GM23338 (cell line): ENCODE results near the gene METRNL. TPM values are rescaled to one million over a fixed set of nuclear protein-coding genes. Genes with fewer than 3 reads are reported as not detected.

Experiments used
- ATAC-seq: fragments of 200-7000 bp; cut with Tn5 transposase; 3 replicates; pipeline ENCODE4 v1.9.1; 2020
- DNase-seq: peaks from one replicate; pipeline ENCODE4 v3.0.0-alpha.2; 2015; ENCODE audit warnings: low spot score
- H2AFZ ChIP-seq: fragments of 200-600 bp; sonication (generic); 2 replicates; pipeline ENCODE4 v1.8.0; 2016; ENCODE audit warnings: antibody characterized with exemption, mild to moderate bottlenecking, moderate library complexity
- H3F3A ChIP-seq: fragments of 200-600 bp; sonication (generic); replicated peaks from 2 replicates; pipeline ENCODE4 v1.8.0; 2017; ENCODE audit warnings: antibody characterized with exemption, mixed run types, low read depth
- H3K27ac ChIP-seq: fragments of 200-600 bp; sonication (generic); 2 replicates; pipeline ENCODE4 v1.6.1; 2016; ENCODE audit warnings: low read depth
- H3K27me3 ChIP-seq: fragments of 200-600 bp; sonication (generic); 2 replicates; pipeline ENCODE4 v1.8.0; 2016; ENCODE audit warnings: mild to moderate bottlenecking, mixed run types, moderate library complexity; ENCODE audit not compliant: insufficient read depth
- H3K36me3 ChIP-seq: fragments of 200-600 bp; sonication (generic); 2 replicates; pipeline ENCODE4 v1.8.0; 2016; ENCODE audit warnings: mild to moderate bottlenecking; ENCODE audit not compliant: insufficient read depth
- H3K4me1 ChIP-seq: fragments of 200-600 bp; sonication (generic); 2 replicates; pipeline ENCODE4 v1.8.0; 2016; ENCODE audit warnings: mild to moderate bottlenecking, moderate library complexity; ENCODE audit not compliant: insufficient read depth
- H3K4me2 ChIP-seq: fragments of 200-600 bp; sonication (generic); 2 replicates; pipeline ENCODE4 v1.7.1; 2017; ENCODE audit warnings: mixed run types
- H3K4me3 ChIP-seq: fragments of 200-600 bp; sonication (generic); 2 replicates; pipeline ENCODE4 v1.6.1; 2016; ENCODE audit warnings: mixed run types
- H3K79me2 ChIP-seq: fragments of 200-600 bp; sonication (generic); replicated peaks from 2 replicates; pipeline ENCODE4 v1.8.0; 2017; ENCODE audit warnings: mild to moderate bottlenecking; ENCODE audit not compliant: insufficient read depth
- H3K9me2 ChIP-seq: fragments of 200-600 bp; sonication (generic); 2 replicates; pipeline ENCODE4 v1.8.0; 2017; ENCODE audit not compliant: insufficient read depth
- H4K20me1 ChIP-seq: fragments of 200-600 bp; sonication (generic); replicated peaks from 2 replicates; pipeline ENCODE4 v1.8.0; 2017; ENCODE audit warnings: mild to moderate bottlenecking; ENCODE audit not compliant: insufficient read depth
- H3K27ac Mint-ChIP-seq: 2 replicates; pipeline ENCODE4 v1.8.0; 2020; ENCODE audit warnings: inconsistent platforms, mild to moderate bottlenecking, moderate library complexity, mixed read lengths
- H3K27me3 Mint-ChIP-seq: 3 replicates; pipeline ENCODE4 v1.8.0; 2022; ENCODE audit warnings: low read depth, mild to moderate bottlenecking, moderate library complexity, mixed read lengths, inconsistent platforms; ENCODE audit not compliant: insufficient read depth, poor library complexity
- H3K36me3 Mint-ChIP-seq: 3 replicates; pipeline ENCODE4 v1.8.0; 2021; ENCODE audit warnings: low read depth, mild to moderate bottlenecking, inconsistent platforms, moderate library complexity, mixed read lengths
- H3K4me1 Mint-ChIP-seq: 3 replicates; pipeline ENCODE4 v1.8.0; 2020; ENCODE audit warnings: mild to moderate bottlenecking, inconsistent platforms, mixed read lengths
- H3K4me3 Mint-ChIP-seq: 3 replicates; pipeline ENCODE4 v1.8.0; 2021; ENCODE audit warnings: moderate library complexity, mild to moderate bottlenecking, inconsistent platforms, mixed read lengths
- H3K9me3 Mint-ChIP-seq: 3 replicates; pipeline ENCODE4 v1.8.0; 2020; ENCODE audit warnings: moderate library complexity, mild to moderate bottlenecking, inconsistent platforms, mixed read lengths
- CTCF ChIP-seq, 2 experiments: fragments of 200-600 bp in 1 of 2; sonication (generic) in 1 of 2; conservative IDR thresholded peaks; 2 replicates each; pipeline versions ENCODE4 v1.5.1 to v1.6.1; 2016 to 2017; ENCODE audit warnings: antibody characterized with exemption in 2 of 2, low read depth in 2 of 2, mild to moderate bottlenecking in 2 of 2, moderate library complexity in 1 of 2
- EZH2phosphoT487 ChIP-seq: fragments of 200-600 bp; sonication (generic); IDR thresholded peaks from one replicate; pipeline ENCODE4 v1.8.1; 2018; ENCODE audit warnings: antibody characterized with exemption; ENCODE audit not compliant: unreplicated experiment
- JUNB ChIP-seq: IDR thresholded peaks from one replicate; pipeline ENCODE4 v1.6.1; 2016; ENCODE audit warnings: antibody characterized with exemption; ENCODE audit not compliant: unreplicated experiment
- NANOG ChIP-seq: IDR thresholded peaks from 2 replicates; pipeline ENCODE4 v1.6.1; 2016; ENCODE audit warnings: antibody characterized with exemption, borderline replicate concordance
- POLR2AphosphoS5 ChIP-seq: IDR thresholded peaks from 2 replicates; pipeline ENCODE4 v1.6.1; 2016; ENCODE audit warnings: antibody characterized with exemption, low read depth
- REST ChIP-seq: IDR thresholded peaks from one replicate; pipeline ENCODE4 v1.6.1; 2018; ENCODE audit warnings: antibody characterized with exemption; ENCODE audit not compliant: unreplicated experiment
- STAT1 ChIP-seq: IDR thresholded peaks from one replicate; pipeline ENCODE4 v1.6.1; 2016; ENCODE audit warnings: antibody characterized with exemption; ENCODE audit not compliant: unreplicated experiment
- ZNF114 ChIP-seq: fragments of 250-450 bp; sonication (Bioruptor Pico); IDR thresholded peaks from 2 replicates; pipeline ENCODE4 v1.5.0; 2020; ENCODE audit warnings: mild to moderate bottlenecking, moderate library complexity
- ZNF331 ChIP-seq: fragments of 250-450 bp; sonication (Bioruptor Pico); IDR thresholded peaks from 2 replicates; pipeline ENCODE4 v1.5.0; 2020; ENCODE audit warnings: low read depth, mild to moderate bottlenecking, moderate library complexity
- ZNF462 ChIP-seq: fragments of 250-450 bp; sonication (Bioruptor Pico); IDR thresholded peaks from 2 replicates; pipeline ENCODE4 v1.5.0; 2020; ENCODE audit warnings: mild to moderate bottlenecking, moderate library complexity
- polyA plus RNA-seq: library from polyadenylated mRNA; unstranded; fragments of >200 nt; fragmentation: Nextera tagmentation; extraction: Ambion mirVana; gene quantifications from 2 replicates; pipeline ENCODE4 v1.2.1, GENCODE V29; 2016
- total RNA-seq: library from RNA; depleted of rRNA; stranded (reverse); fragments of >200 nt; shearing (Covaris generic); gene quantifications from 2 replicates; pipeline ENCODE4 v1.2.3, GENCODE V29; 2014

The METRNL gene
- total and polyA plus RNA-seq, 2 experiments from 2014 or later = 12.2 to 20.2 TPM

GRCh38 chr17:83092186-83092585, 12.8 kb downstream of the METRNL start (continued):
- TF ChIP-seq ZNF462 (CRISPR knock-in tag) = no peak
- TF ChIP-seq ZNF114 (CRISPR knock-in tag) = no peak
- TF ChIP-seq EZH2phosphoT487 = no peak

- no peaks in the 10 kb centered on the region for H3K4me1 ChIP-seq
- H2AFZ ChIP-seq = no peak overlapping the region
- H3K79me2 ChIP-seq = peaks cover 6% of the 10 kb centered on the region; the same call in 1 of the 2 replicates
- H3K36me3 ChIP-seq = peaks cover 3% of the 10 kb centered on the region; the same call in 1 of the 2 replicates
- H3K4me3 Mint-ChIP-seq = no peak overlapping the region
- peak overlapping the region; percentile 80 for H3K27ac Mint-ChIP-seq
- 0 out of 2 replicates have a peak, but pooled peaks cover 3% of the 10 kb centered on the region for H4K20me1 ChIP-seq
- no peaks in the 10 kb centered on the region for H3K9me3 Mint-ChIP-seq
- DNase-seq (no peak), ATAC-seq (no peak)
- H3K9me2 ChIP-seq = no peaks in the 10 kb centered on the region
- H3K4me2 ChIP-seq = no peak overlapping the region
- no peaks in the 10 kb centered on the region for H3F3A ChIP-seq
- no peak overlapping the region for H3K27ac ChIP-seq
- H3K4me1 Mint-ChIP-seq = peaks cover 14% of the 10 kb centered on the region
- H3K4me3 ChIP-seq = no peak overlapping the region
- no peaks in the 10 kb centered on the region for H3K27me3 ChIP-seq
- H3K36me3 Mint-ChIP-seq = peaks cover 19% of the 10 kb centered on the region
- peaks cover 4% of the 10 kb centered on the region for H3K27me3 Mint-ChIP-seq
- TF ChIP-seq EZH2phosphoT487 (no peak), STAT1 (no peak), ZNF114 (CRISPR knock-in tag) (no peak), JUNB (no peak), POLR2AphosphoS5 (no peak), REST (no peak), CTCF (conservative IDR thresholded peaks at IDR 0.05; ENCODE audit: low read depth in 2 of 2) (no peak), ZNF331 (CRISPR knock-in tag) (no peak), NANOG (no peak)
These were observed 13.5 kb downstream of the METRNL start for GRCh38 chr17:83092931-83093330.
